Measurements from ENCODE around the gene CPLANE2. TPM values are rescaled to one million over a fixed set of nuclear protein-coding genes. Genes with fewer than 3 reads are reported as not detected.
A peak's percentile ranks its signal among the peaks of the same experiment; 100 is the strongest.

The CPLANE2 gene
- total and polyA plus RNA-seq, 2 of the 4 experiments (the other 2 are of a cell fraction) = 3.2 to 5.8 TPM

GRCh38 chr1:16243936-16244649 lies 7.1 kb upstream of the CPLANE2 start:
- TF ChIP-seq CTCF (conservative IDR thresholded peaks at IDR 0.05; ENCODE audit: low read depth, low read length) (peak; percentile 89), BHLHE40 (IDR thresholded peaks at IDR 0.05; ENCODE audit: low read depth, low read length) (no peak), RAD21 (IDR thresholded peaks at IDR 0.05; ENCODE audit: low read length) (peak; percentile 90), RFX5 (IDR thresholded peaks at IDR 0.05; ENCODE audit: low read depth, low read length) (no peak), POLR2A (IDR thresholded peaks at IDR 0.05; ENCODE audit: low read depth, low read length) (peak; percentile 31; the same call in 1 of the 2 replicates), MAZ (IDR thresholded peaks at IDR 0.05; ENCODE audit: borderline replicate concordance, low read depth, low read length) (peak; percentile 25; the same call in 1 of the 2 replicates), NFE2L2 (IDR thresholded peaks at IDR 0.05; ENCODE audit: low read depth, low read length) (no peak), RCOR1 (IDR thresholded peaks at IDR 0.05; ENCODE audit: insufficient replicate concordance, low read length) (no peak), SMC3 (IDR thresholded peaks at IDR 0.05; ENCODE audit: low read depth, low read length) (peak; percentile 84)
- TF ChIP-seq, protein P1, sequence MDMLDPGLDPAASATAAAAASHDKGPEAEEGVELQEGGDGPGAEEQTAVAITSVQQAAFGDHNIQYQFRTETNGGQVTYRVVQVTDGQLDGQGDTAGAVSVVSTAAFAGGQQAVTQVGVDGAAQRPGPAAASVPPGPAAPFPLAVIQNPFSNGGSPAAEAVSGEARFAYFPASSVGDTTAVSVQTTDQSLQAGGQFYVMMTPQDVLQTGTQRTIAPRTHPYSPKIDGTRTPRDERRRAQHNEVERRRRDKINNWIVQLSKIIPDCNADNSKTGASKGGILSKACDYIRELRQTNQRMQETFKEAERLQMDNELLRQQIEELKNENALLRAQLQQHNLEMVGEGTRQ (IDR thresholded peaks at IDR 0.05; ENCODE audit: low read depth, low read length) = no peak
- TF ChIP-seq, protein P2, sequence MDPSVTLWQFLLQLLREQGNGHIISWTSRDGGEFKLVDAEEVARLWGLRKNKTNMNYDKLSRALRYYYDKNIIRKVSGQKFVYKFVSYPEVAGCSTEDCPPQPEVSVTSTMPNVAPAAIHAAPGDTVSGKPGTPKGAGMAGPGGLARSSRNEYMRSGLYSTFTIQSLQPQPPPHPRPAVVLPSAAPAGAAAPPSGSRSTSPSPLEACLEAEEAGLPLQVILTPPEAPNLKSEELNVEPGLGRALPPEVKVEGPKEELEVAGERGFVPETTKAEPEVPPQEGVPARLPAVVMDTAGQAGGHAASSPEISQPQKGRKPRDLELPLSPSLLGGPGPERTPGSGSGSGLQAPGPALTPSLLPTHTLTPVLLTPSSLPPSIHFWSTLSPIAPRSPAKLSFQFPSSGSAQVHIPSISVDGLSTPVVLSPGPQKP (IDR thresholded peaks at IDR 0.05; ENCODE audit: borderline replicate concordance, low read depth, low read length) = no peak
- Histone ChIP-seq H4K8ac (ENCODE audit: low read depth in 2 of 2, low read length in 2 of 2) (no peak overlapping the region; a peak in 1 of 4 replicates), H3K9me3 (ENCODE audit: control insufficient read depth, insufficient read depth, low read length) (no peaks in the 10 kb centered on the region), H3K9me1 (ENCODE audit: insufficient read depth, low read length) (peaks cover 14% of the 10 kb centered on the region), H4K5ac (ENCODE audit: low read depth, low read length) (no peak overlapping the region), H3K4me1 (ENCODE audit: control insufficient read depth, insufficient read depth, low read length) (peaks cover 10% of the 10 kb centered on the region), H3K9ac (ENCODE audit: low read depth, low read length) (no peak overlapping the region; the same call in 1 of the 2 replicates), H2AK9ac (replicated peaks; ENCODE audit: low read depth, low read length, poor library complexity) (no peak overlapping the region), H2BK15ac (ENCODE audit: low read depth, low read length) (no peak overlapping the region), H2BK20ac (ENCODE audit: low read depth, low read length) (no peak overlapping the region), H2BK5ac (ENCODE audit: low read depth, low read length, poor library complexity, severe bottlenecking) (no peak overlapping the region), H3K79me1 (ENCODE audit: low read depth in 1 of 2, low read length in 2 of 2) (peaks cover 13 to 22% of the 10 kb centered on the region in 2 experiments), H3K18ac (ENCODE audit: low read depth, low read length) (no peak overlapping the region), H4K20me1 (ENCODE audit: insufficient read depth, low read length) (peaks cover 8% of the 10 kb centered on the region; the same call in 1 of the 2 replicates), H3K14ac (replicated peaks; ENCODE audit: low read depth, low read length) (no peak overlapping the region), H2BK120ac (ENCODE audit: low read depth, low read length) (no peak overlapping the region), H2AK5ac (ENCODE audit: low read depth, low read length) (no peak overlapping the region), H3K27me3 (ENCODE audit: control insufficient read depth, insufficient read depth, low read length) (no peaks in the 10 kb centered on the region), H3K4me3 (ENCODE audit: insufficient read depth, low read depth, low read length) (no peak overlapping the region), H3K23ac (ENCODE audit: low read depth, low read length) (no peak overlapping the region), H3K56ac (ENCODE audit: extremely low read depth, insufficient read depth, low read length) (no peak overlapping the region), H2AFZ (replicated peaks; ENCODE audit: low read length, poor library complexity) (peak overlapping the region; percentile 29), H3K4me2 (ENCODE audit: low read depth, low read length) (no peak overlapping the region), H3K4ac (ENCODE audit: low read depth, low read length) (peak overlapping the region; percentile 26; the same call in 1 of the 2 replicates), H3K27ac (ENCODE audit: insufficient read depth, low read length) (no peak overlapping the region), H4K91ac (ENCODE audit: insufficient read depth, low read depth, low read length) (no peak overlapping the region), H3K36me3 (ENCODE audit: control insufficient read depth, insufficient read depth, low read length) (peaks cover 8% of the 10 kb centered on the region)
- ATAC-seq (ENCODE audit: low read depth) = peak; percentile 93
- 33% methylated on average over 3 of the region's 8 CpGs; no CpG with 5 or more reads in 1 of the 2 experiments for WGBS, 2 experiments (ENCODE audit: extremely low coverage in 2 of 2, insufficient read length in 1 of 2)
- BruUV-seq (replicated peaks) = no TSS peak
- dilution Hi-C loops (cut with HindIII; ENCODE audit: low sequenced_read_pairs, unreplicated experiment) = no loop called here
- intact Hi-C loops (cut with micrococcal nuclease) = loop anchor here (1.0 to 5.0 kb wide), 5 partner anchors 37 to 165 kb away; no protein-coding TSS in a partner anchor
- CTCF ChIA-PET = interaction anchor here (0.6 to 1.4 kb wide), 4 partner anchors 39 to 122 kb away, joined by 3 to 5 read pairs (median 4); no protein-coding TSS in a partner anchor
- in situ Hi-C loops (cut with MboI; ENCODE audit: low sequenced_read_pairs) = loop anchor here (5.0 kb wide), 1 partner anchor 167 kb away; no protein-coding TSS in a partner anchor
- peak; percentile 81 for DNase-seq
- POLR2A ChIA-PET (ENCODE audit: unreplicated experiment) = interaction anchor here (0.6 kb wide), 1 partner anchor 109 kb away, joined by 7 read pairs; no protein-coding TSS in a partner anchor

Measured in IMR-90 (cell line).